Stimulated activated CD8-positive, alpha-beta memory T cell treated with anti-CD3 and anti-CD28 coated beads, Interleukin-15, amount 100 ng/mL, for 48 hours (primary cell): Measurements from ENCODE around the gene CBLN3.

Experiments used
- DNase-seq, 2 donors: peaks; one replicate each; pipeline ENCODE4 v3.0.0-alpha.2; 2020; ENCODE audit warnings: low read depth in 2 of 2

CBLN3 gene

DNA sequence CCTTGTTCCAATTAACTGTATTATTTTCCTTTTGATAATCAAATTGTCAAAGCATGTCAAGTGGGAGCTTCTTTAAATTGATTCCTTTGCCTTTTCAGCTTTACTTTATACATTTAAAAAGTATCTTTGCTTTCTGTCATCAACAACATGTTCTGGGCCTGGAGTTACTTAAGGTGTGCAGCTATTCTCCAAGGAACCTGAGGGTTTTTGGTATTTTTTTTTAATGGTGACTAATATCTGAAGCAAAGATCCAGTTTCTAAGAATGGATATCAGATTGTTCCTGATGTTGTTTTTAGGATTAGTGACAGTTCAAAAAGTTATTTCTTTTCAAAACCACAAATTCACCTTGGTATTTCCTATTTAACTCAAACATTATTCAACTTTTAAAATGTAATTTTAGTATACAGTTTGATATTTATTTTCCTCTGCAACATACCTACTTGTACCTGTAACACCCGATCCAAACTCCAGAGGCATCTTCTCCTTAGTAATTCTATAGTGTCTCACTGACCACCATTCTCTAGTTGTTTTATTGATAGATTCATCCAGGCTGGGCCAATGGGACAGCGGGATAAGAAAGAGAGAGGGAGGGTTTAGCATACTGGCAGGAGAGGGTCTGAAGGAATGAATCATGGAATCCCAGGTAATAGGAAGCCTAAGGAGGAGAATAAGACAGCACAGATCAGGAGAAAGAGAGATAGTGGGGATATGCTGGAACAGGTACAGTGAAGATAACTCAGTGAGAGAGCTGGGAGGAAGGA is 3.1 kb downstream of the CBLN3 start:
- no peak for DNase-seq

- DNase-seq, result no peak
Measured at GRCh38 chr14:24425704-24426103, 3.8 kb downstream of the CBLN3 start.

GRCh38 chr14:24422694-24423601 is 6.5 kb downstream of the CBLN3 start:
- DNase-seq, result no peak

- no peak for DNase-seq
Measured at GRCh38 chr14:24422261-24422660, 7.2 kb downstream of the CBLN3 start.

- no peak for DNase-seq
Measured at GRCh38 chr14:24418492-24418873, 11.0 kb downstream of the CBLN3 start.

DNA sequence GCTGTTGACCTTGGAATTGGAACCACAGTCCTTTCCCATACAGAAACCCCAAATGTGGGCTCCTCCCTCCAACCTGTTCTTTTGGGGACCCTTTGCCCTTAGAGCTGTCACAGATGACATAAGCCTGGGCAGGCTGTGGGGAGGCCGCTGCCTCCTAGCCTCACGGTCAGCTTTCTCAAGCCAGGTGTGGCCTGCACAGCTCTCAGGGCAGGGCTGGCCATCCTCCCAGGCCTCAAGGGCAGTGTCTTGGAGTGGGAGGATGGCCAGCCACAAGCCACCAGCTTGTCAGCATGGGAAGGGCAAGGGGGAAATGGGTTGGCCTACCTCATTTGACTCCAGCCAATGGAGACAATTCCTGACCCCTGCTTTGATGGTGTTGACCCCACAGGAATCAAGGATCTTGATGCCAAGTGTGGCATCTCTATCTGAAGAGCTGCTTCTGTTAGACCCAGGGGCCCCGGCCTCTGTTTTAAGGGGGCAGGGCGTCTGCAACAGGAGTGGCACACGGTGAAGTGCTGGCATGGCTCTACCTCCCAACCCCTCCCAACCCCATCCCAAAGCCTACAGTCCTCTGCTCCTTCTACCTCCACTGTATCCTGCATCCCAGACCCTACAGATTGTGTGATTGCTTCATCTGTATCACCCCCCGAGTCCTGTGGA is 11.5 kb downstream of the CBLN3 start:
- no peak for DNase-seq

GRCh38 chr14:24416932-24417619 is 12.4 kb downstream of the CBLN3 start:
- no peak for DNase-seq

- no peak for DNase-seq
Measured at GRCh38 chr14:24416254-24416931, 13.1 kb downstream of the CBLN3 start.

DNA sequence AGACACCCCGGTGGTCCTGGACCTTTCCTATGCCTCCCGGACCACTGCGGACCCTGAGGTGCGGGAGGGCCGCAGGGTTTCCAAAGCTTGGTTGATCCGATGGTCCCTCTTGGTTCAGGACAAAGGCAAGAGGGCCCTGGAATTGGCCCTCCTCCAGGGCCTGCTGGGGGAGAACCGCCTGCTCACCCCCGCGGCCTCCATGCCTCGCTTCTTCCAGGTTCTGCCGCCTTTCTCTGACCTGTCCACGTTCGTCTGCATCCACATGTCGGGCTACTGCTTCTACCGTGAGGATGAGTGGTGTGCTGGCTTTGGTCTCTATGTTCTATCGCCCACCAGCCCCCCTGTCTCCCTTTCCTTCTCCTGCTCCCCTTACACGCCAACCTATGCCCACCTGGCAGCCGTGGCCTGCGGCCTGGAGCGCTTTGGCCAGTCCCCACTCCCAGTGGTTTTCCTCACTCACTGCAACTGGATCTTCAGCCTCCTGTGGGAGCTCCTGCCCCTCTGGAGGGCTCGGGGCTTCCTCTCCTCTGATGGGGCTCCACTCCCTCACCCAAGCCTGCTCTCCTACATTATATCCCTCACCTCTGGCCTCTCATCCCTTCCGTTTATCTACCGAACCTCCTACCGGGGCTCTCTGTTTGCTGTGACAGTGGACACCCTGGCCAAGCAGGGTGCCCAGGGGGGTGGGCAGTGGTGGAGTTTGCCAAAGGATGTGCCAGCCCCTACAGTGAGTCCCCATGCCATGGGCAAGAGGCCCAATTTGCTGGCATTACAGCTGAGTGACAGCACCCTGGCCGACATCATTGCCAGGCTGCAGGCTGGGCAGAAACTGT is 13.8 kb downstream of the CBLN3 start:
- DNase-seq, result no peak

DNA sequence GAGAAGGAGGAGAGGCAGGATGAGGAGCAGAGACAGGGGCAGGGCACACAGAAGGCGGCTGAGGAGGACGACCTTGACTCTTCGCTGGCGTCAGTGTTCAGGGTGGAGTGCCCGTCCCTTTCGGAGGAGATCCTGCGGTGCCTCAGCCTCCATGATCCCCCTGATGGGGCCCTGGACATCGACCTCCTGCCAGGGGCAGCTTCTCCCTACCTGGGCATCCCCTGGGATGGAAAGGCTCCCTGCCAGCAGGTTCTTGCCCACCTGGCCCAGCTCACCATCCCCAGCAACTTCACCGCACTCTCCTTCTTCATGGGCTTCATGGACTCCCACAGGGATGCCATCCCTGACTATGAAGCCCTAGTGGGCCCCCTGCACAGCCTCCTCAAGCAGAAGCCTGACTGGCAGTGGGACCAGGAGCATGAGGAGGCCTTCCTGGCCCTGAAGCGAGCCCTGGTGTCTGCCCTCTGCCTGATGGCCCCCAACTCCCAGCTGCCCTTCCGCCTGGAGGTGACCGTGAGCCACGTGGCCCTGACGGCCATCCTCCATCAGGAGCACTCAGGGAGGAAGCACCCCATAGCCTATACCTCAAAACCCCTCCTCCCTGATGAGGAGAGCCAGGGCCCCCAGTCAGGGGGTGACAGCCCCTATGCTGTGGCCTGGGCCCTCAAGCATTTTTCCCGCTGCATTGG is 14.6 kb downstream of the CBLN3 start:
- no peak for DNase-seq

- DNase-seq, result no peak
Measured at GRCh38 chr14:24414077-24414476, 15.4 kb downstream of the CBLN3 start.

DNA sequence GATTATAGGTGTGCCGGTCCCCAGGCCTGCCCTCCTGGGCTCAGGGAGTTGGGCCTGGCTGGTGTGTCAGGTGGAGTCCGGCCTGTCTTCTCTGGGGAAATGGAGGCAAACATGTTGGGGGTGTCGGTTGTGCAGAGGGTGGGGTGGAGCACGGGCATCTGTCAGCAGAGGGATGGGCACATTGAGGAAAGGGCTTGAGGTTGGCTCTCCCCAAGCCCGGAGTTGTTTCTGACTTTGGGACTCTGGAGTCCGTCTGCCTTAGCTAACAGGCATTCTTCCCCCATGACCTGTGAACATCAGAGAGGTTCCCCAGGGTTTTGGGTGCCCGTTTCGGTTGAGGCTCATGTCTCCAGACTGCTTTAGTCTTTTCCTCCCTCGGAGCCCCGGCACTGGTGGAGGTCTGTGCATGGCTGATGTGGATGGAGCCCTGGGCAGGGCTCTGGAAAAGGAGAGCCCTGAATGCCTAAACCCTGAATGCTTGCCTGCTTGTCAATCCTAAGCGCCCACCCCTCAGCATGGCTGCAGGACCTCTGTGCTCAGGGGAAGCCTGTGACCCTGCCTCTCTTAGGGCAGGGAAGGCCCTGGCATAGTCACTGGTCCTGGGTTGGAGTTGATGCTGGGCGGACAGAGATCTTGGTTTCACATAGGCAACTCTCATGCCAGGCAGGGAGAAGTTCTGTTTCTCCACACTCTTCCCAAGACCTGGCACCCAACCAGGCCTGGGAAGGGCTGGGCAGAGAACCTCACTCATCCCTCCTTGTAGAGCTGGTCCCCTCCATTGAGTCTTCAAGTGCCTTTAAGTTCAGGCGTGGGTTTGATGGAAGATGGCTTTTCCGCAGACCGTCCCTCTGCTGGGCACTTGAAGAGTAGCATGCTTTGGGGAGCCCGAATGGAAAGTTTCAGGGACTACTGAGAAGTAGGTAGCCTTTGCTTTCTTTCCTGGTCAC is 17.8 kb downstream of the CBLN3 start:
- DNase-seq, result no peak

DNA sequence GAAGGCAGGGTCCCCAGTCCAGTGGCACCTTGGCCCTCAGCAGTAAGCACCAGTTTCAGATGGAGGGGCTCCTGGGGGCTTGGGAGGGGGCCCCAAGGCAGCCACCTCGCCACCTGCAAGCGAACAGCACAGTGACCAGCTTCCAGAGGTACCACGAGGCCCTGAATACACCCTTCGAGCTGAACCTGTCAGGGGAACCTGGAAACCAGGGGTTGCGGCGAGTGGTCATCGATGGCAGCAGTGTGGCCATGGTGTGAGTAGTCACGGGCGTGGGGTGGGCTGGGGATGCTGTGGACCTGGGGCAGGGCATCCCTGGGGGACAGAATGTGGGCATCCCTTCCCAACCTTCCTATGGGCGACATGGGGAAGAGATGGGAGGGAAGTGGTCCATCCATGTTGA is 19.5 kb downstream of the CBLN3 start:
- DNase-seq, result no peak

DNA sequence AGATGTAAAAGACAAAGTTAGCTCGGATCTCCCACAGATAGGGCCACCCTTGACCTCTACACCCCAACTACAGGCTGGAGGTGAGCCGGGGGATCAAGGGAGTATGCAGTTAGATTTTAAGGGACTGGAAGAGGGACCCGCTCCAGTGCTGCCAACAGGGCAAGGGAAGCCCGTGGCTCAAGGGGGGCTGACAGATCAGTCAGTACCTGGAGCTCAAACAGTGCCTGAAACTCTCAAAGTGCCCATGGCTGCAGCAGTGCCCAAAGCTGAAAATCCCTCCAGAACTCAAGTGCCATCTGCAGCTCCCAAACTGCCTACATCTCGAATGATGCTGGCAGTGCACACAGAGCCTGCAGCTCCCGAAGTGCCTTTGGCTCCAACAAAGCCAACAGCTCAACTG is 20.3 kb downstream of the CBLN3 start:
- no peak for DNase-seq

DNA sequence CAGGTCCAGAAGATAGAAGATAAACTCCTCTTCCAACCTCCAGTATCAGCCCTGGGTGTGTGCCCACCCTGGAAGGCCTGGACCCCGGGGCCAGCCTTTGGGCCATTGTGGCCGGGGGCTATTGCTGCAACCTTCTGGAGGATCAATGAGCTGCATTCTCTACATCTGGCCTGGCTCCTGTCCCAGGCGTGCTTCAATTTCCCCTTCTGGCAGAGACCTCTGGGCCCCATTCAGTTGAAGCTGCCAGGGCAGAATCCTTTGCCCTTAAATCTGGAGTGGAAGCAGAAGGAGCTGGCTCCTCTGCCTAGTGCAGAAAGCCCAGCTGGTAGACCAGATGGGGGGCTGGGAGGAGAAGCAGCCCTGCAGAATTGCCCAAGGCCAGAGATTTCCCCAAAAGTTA is 20.7 kb downstream of the CBLN3 start:
- DNase-seq, result no peak

DNA sequence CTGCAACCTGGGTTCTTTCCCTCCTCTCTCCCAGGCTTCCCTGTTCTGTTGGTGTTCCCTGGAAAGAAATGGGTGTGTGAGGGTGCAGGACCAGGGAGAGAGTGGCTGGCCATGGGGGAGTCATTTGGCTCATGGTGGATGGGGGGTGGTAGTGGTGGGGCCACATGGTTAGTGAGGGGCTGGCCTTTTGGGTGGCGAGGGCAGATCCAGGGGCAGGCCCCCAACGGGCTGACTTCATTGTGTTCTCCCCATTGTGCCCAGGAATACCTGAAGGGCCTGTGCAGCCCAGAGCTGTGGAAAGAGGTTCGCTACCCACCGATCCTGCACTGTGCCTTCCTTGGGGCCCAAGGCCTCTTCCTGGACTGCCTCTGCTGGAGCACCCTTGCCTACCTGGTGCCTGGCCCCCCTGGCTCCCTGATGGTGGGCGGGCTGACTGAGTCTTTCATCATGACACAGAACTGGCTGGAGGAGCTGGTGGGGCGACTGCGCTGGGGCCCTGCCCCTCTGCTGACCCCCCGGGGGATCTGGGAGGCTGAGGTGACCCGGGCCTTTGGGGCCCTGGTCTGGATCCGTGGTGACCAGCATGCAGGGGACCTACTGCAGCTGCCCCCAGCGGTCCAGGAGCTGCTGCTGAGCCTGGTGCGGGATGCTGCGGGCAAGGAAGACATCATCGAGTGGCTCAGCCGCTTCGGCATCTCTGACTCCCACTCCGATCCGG is 21.7 kb downstream of the CBLN3 start:
- DNase-seq, result no peak

DNA sequence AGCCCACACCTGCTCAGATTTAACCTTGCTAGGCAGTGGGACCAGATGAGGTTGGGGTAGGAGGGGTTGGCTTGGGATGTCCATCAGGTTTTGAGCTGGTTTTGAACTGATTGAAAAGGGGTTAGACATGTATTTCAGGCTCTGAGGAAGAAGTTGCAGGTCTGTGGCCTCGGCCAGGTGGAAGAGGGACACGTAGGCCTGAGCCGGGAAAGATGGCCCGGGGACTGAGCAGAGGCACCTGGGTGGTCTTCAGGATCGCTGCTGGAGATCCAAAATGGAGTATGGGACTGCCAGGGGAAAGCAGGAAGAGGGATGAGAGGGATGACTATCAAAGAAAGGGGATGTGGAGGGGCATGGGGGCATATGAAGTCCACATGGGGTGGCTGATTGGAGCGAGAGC is 23.1 kb downstream of the CBLN3 start:
- no peak for DNase-seq

GRCh38 chr14:24404814-24405213 is 24.7 kb downstream of the CBLN3 start:
- DNase-seq, result no peak
